Panc1 (cell line): ENCODE measurements around the gene ENAH. TPM values are rescaled to one million over a fixed set of nuclear protein-coding genes. Genes with fewer than 3 reads are reported as not detected.

Experiments used
- ATAC-seq: fragments of 200-7000 bp; cut with Tn5 transposase; 2 replicates; pipeline ENCODE4 v1.9.1; 2020; ENCODE audit warnings: mild to moderate bottlenecking, moderate library complexity
- BruUV-seq: library from RNA; stranded (reverse); fragments of 400-500 nt; replicated peaks from 2 replicates; lab custom pipeline; 2021; lab: Mats Ljungman, UMichigan
- CTCF ChIA-PET: fragments of 300-600 bp; sonication (Branson Sonifier 250); formaldehyde crosslinking; loops from one replicate; lab custom pipeline; 2022; ENCODE audit warnings: antibody characterized with exemption; lab: Charles Lee
- POLR2A ChIA-PET: fragments of 300-600 bp; sonication (Branson Sonifier 250); formaldehyde crosslinking; loops from one replicate; lab custom pipeline; 2022; ENCODE audit warnings: antibody characterized with exemption; lab: Charles Lee
- DNase-seq: peaks from one replicate; pipeline ENCODE4 v3.0.0-alpha.2; 2010; ENCODE audit warnings: low read depth, low spot score
- H3K27ac ChIP-seq: 2 replicates; pipeline ENCODE4 v1.5.1; 2011; ENCODE audit warnings: mild to moderate bottlenecking, low read length, inconsistent platforms
- H3K27me3 ChIP-seq: fragments of 200-500 bp; sonication (Bioruptor generic); 2 replicates; pipeline ENCODE4 v1.6.0; 2014; ENCODE audit warnings: low read length, inconsistent platforms; ENCODE audit not compliant: control insufficient read depth, insufficient read depth
- H3K36me3 ChIP-seq: fragments of 200-500 bp; sonication (Bioruptor generic); 2 replicates; pipeline ENCODE4 v1.5.1; 2014; ENCODE audit warnings: inconsistent platforms, mild to moderate bottlenecking, low read length, moderate library complexity; ENCODE audit not compliant: control insufficient read depth, insufficient read depth
- H3K4me1 ChIP-seq: 2 replicates; pipeline ENCODE4 v1.5.1; 2011; ENCODE audit warnings: inconsistent platforms, mild to moderate bottlenecking, low read length, moderate library complexity; ENCODE audit not compliant: control insufficient read depth, insufficient read depth
- H3K4me3 ChIP-seq, 2 experiments: 2 replicates each; pipeline ENCODE4 v1.5.1; 2011 to 2012; ENCODE audit warnings: low read depth in 2 of 2, low read length in 2 of 2, mild to moderate bottlenecking in 2 of 2, inconsistent platforms in 1 of 2, moderate library complexity in 1 of 2
- H3K9me3 ChIP-seq: fragments of 200-500 bp; sonication (Bioruptor generic); 2 replicates; pipeline ENCODE4 v1.5.1; 2014; ENCODE audit warnings: low read depth, mild to moderate bottlenecking, inconsistent platforms, low read length, moderate library complexity; ENCODE audit not compliant: control insufficient read depth, insufficient read depth
- CTCF ChIP-seq: fragments of 450-650 bp; IDR thresholded peaks from 2 replicates; pipeline ENCODE4 v1.5.1; 2017; ENCODE audit warnings: mild to moderate bottlenecking
- POLR2AphosphoS5 ChIP-seq: IDR thresholded peaks from 2 replicates; pipeline ENCODE4 v1.6.1; 2012; ENCODE audit warnings: mild to moderate bottlenecking, low read depth, low read length, moderate library complexity
- REST ChIP-seq, 2 experiments: IDR thresholded peaks; 2 replicates each; pipeline ENCODE4 v1.6.1; 2011 to 2012; ENCODE audit warnings: low read depth in 2 of 2, control low read depth in 1 of 2, low read length in 1 of 2, mild to moderate bottlenecking in 1 of 2, moderate library complexity in 1 of 2; ENCODE audit not compliant: insufficient read depth in 1 of 2
- SIN3A ChIP-seq: IDR thresholded peaks from 2 replicates; pipeline ENCODE4 v1.6.1; 2012; ENCODE audit warnings: low read depth, mild to moderate bottlenecking, low read length, moderate library complexity, borderline replicate concordance; ENCODE audit not compliant: insufficient read depth
- TCF7L2 ChIP-seq: IDR thresholded peaks from 2 replicates; pipeline ENCODE4 v1.6.1; 2011; ENCODE audit warnings: mild to moderate bottlenecking, low read depth, low read length, inconsistent platforms
- in situ Hi-C: cut with HindIII; loops from 2 replicates; pipeline ENCODE4 v1.10.0; 2016; ENCODE audit warnings: low sequenced_read_pairs, low pct_unique_long_range_greater_than_20kb
- intact Hi-C: fragments of 100-400 bp; cut with micrococcal nuclease; formaldehyde crosslinking; loops from one replicate; pipeline ENCODE4 v1.10.0; 2022; ENCODE audit not compliant: unreplicated experiment
- total RNA-seq: library from RNA; stranded (reverse); gene quantifications from one replicate; pipeline ENCODE4 v1.2.1, GENCODE V29; 2021; ENCODE audit not compliant: unreplicated experiment

Gene ENAH
- total RNA-seq, 1 experiment from 2014 or later: 133 TPM

- in situ Hi-C loops (no loop called here), intact Hi-C loops (no loop called here)
- Histone ChIP-seq H3K27me3 (no peaks in the 10 kb centered on the region), H3K4me3 (no peak overlapping the region), H3K36me3 (peaks cover 7% of the 10 kb centered on the region; the same call in 1 of the 2 replicates), H3K27ac (no peak overlapping the region), H3K4me1 (peaks cover 4% of the 10 kb centered on the region; the same call in 1 of the 2 replicates), H3K9me3 (no peaks in the 10 kb centered on the region)
- no peak; the same call in 1 of the 2 replicates for ATAC-seq
- TF ChIP-seq POLR2AphosphoS5: no peak
- TF ChIP-seq SIN3A: no peak
- TF ChIP-seq CTCF: peak; percentile 30; the same call in 1 of the 2 replicates
- TF ChIP-seq REST (IDR thresholded peaks at IDR 0.05; ENCODE audit: insufficient read depth in 1 of 2, low read depth in 2 of 2, low read length in 1 of 2): no peak
- no peak for TF ChIP-seq TCF7L2
- BruUV-seq: no TSS peak
- CTCF ChIA-PET: interaction anchor here (0.5 to 0.6 kb wide), 2 partner anchors 17 to 31 kb away, joined by 3 to 5 read pairs; no protein-coding TSS in a partner anchor
- DNase-seq: no peak
- POLR2A ChIA-PET: no interaction called here
Measured at GRCh38 chr1:225517697-225518096, 135.2 kb downstream of the ENAH start.

- no TSS peak for BruUV-seq
- in situ Hi-C loops (no loop called here), intact Hi-C loops (no loop called here)
- CTCF ChIA-PET: interaction anchor here (0.5 kb wide), 1 partner anchor 31 kb away, joined by 5 read pairs; no protein-coding TSS in a partner anchor
- Histone ChIP-seq H3K4me1 (peaks cover 4% of the 10 kb centered on the region; the same call in 1 of the 2 replicates), H3K27me3 (no peaks in the 10 kb centered on the region), H3K27ac (no peak overlapping the region), H3K36me3 (peaks cover 5% of the 10 kb centered on the region; the same call in 1 of the 2 replicates), H3K9me3 (no peaks in the 10 kb centered on the region), H3K4me3 (no peak overlapping the region)
- DNase-seq: no peak
- POLR2A ChIA-PET: interaction anchor here (0.7 kb wide), 1 partner anchor 62 kb away, joined by 6 read pairs; no protein-coding TSS in a partner anchor
- TF ChIP-seq REST (IDR thresholded peaks at IDR 0.05; ENCODE audit: insufficient read depth in 1 of 2, low read depth in 2 of 2, low read length in 1 of 2) (no peak), POLR2AphosphoS5 (no peak), SIN3A (no peak), CTCF (no peak), TCF7L2 (no peak)
- ATAC-seq: no peak
Measured at GRCh38 chr1:225517221-225517620, 135.7 kb downstream of the ENAH start.
